Measurements from ENCODE around the gene TYW3. TPM values are rescaled to one million over a fixed set of nuclear protein-coding genes. Genes with fewer than 3 reads are reported as not detected.

The TYW3 gene
- polyA plus RNA-seq, 3 donors, result 5.0 to 6.0 (median 5.2) TPM

GRCh38 chr1:74697832-74698231 lies 35.1 kb upstream of the TYW3 start:
- Histone ChIP-seq H3K4me2 (replicated peaks; ENCODE audit: extremely low read depth, low read length, poor library complexity, severe bottlenecking) (no peak overlapping the region), H3K27me3 (ENCODE audit: control insufficient read depth in 2 of 2, insufficient read depth in 2 of 2, low read length in 2 of 2) (no peaks in the 10 kb centered on the region), H3K79me2 (ENCODE audit: insufficient read depth, low read length) (no peaks in the 10 kb centered on the region), H3K4me3 (replicated peaks in 1 of 3; ENCODE audit: low read depth in 2 of 3, low read length in 3 of 3) (no peak overlapping the region), H3K9ac (ENCODE audit: insufficient read depth, low read length, poor library complexity, severe bottlenecking) (no peak overlapping the region), H3K27ac (ENCODE audit: low read depth in 1 of 2, low read length in 2 of 2) (no peak overlapping the region), H3K4me1 (ENCODE audit: control insufficient read depth in 1 of 2, insufficient read depth in 2 of 2, low read length in 2 of 2) (no peaks in the 10 kb centered on the region), H4K20me1 (ENCODE audit: insufficient read depth, low read length) (no peaks in the 10 kb centered on the region), H3K36me3 (replicated peaks in 1 of 2; ENCODE audit: control insufficient read depth in 1 of 2, insufficient read depth in 2 of 2, low read length in 2 of 2) (no peaks in the 10 kb centered on the region), H2AFZ (ENCODE audit: insufficient read depth, low read depth, low read length, poor library complexity, severe bottlenecking) (no peak overlapping the region), H3K9me3 (replicated peaks in 1 of 2; ENCODE audit: control insufficient read depth in 1 of 2, insufficient read depth in 1 of 2, low read length in 2 of 2) (no peaks in the 10 kb centered on the region)
- no peak for TF ChIP-seq CTCF (IDR thresholded peaks at IDR 0.05)
- no peak for DNase-seq
- intact Hi-C loops (cut with micrococcal nuclease), result no loop called here
- peaks cover 0 to 1% (median 0%) of the 10 kb centered on the region in 3 donors for H3K27me3 Mint-ChIP-seq (ENCODE audit: low read depth in 3 of 3)
- WGBS (ENCODE audit: insufficient coverage), result 82% methylated on average over 2 of the region's 2 CpGs
- H3K9me3 Mint-ChIP-seq, result no peaks in the 10 kb centered on the region
- H3K36me3 Mint-ChIP-seq, result no peaks in the 10 kb centered on the region
- no peak overlapping the region for H3K4me3 Mint-ChIP-seq
- no peak overlapping the region for H3K27ac Mint-ChIP-seq
- H3K4me1 Mint-ChIP-seq, result no peaks in the 10 kb centered on the region

- no peak overlapping the region for H2AFZ ChIP-seq (ENCODE audit: insufficient read depth, low read depth, low read length, poor library complexity, severe bottlenecking)
- H3K4me3 ChIP-seq (replicated peaks in 1 of 3; ENCODE audit: low read depth in 2 of 3, low read length in 3 of 3), result no peak overlapping the region
- Mint-ChIP-seq H3K4me3 (no peak overlapping the region), H3K36me3 (peaks cover 4 to 6% of the 10 kb centered on the region in 2 donors), H3K27ac (no peak overlapping the region), H3K4me1 (no peaks in the 10 kb centered on the region), H3K27me3 (ENCODE audit: low read depth in 3 of 3) (peaks cover 0 to 1% (median 0%) of the 10 kb centered on the region in 3 donors), H3K9me3 (no peaks in the 10 kb centered on the region)
- TF ChIP-seq CTCF (IDR thresholded peaks at IDR 0.05), result no peak
- H3K27ac ChIP-seq (ENCODE audit: low read depth in 1 of 2, low read length in 2 of 2), result no peak overlapping the region
- H3K9ac ChIP-seq (ENCODE audit: insufficient read depth, low read length, poor library complexity, severe bottlenecking), result no peak overlapping the region
- H3K9me3 ChIP-seq (replicated peaks in 1 of 2; ENCODE audit: control insufficient read depth in 1 of 2, insufficient read depth in 1 of 2, low read length in 2 of 2), result no peaks in the 10 kb centered on the region
- no peaks in the 10 kb centered on the region for H3K36me3 ChIP-seq (replicated peaks in 1 of 2; ENCODE audit: control insufficient read depth in 1 of 2, insufficient read depth in 2 of 2, low read length in 2 of 2)
- H3K79me2 ChIP-seq (ENCODE audit: insufficient read depth, low read length), result no peaks in the 10 kb centered on the region
- intact Hi-C loops (cut with micrococcal nuclease), result no loop called here
- H3K27me3 ChIP-seq (ENCODE audit: control insufficient read depth in 2 of 2, insufficient read depth in 2 of 2, low read length in 2 of 2), result no peaks in the 10 kb centered on the region
- no peaks in the 10 kb centered on the region for H4K20me1 ChIP-seq (ENCODE audit: insufficient read depth, low read length)
- H3K4me1 ChIP-seq (ENCODE audit: control insufficient read depth in 1 of 2, insufficient read depth in 2 of 2, low read length in 2 of 2), result no peaks in the 10 kb centered on the region
- H3K4me2 ChIP-seq (replicated peaks; ENCODE audit: extremely low read depth, low read length, poor library complexity, severe bottlenecking), result no peak overlapping the region
- no peak for DNase-seq
Observed at GRCh38 chr1:74699331-74699730, 33.6 kb upstream of the TYW3 start.
